ENCODE data around the gene ASCC3. TPM values are rescaled to one million over a fixed set of nuclear protein-coding genes. Genes with fewer than 3 reads are reported as not detected.

ASCC3 gene
- total and polyA plus RNA-seq, 2 experiments from 2014 or later: 92.9 to 129 TPM

DNA sequence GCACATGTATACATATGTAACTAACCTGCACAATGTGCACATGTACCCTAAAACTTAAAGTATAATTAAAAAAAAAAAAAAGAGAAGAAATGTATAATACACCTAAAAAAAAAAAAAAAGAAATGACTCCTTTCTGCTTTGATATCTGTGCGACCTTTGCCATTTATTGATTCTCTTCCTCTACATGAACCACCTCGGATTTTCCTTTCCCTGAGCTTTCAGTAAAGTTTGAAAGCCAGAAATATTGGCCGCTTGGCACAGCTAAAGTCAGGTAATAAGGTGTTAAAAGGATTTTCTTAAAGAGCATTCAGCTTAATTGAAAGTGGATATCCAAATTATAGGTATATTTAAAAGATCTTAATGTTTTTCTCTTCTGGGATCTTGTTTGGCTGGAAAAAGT, 12.6 kb upstream of the ASCC3 start:
- H3K9me3 Mint-ChIP-seq: peaks cover 43% of the 10 kb centered on the region
- H3F3A ChIP-seq (replicated peaks; ENCODE audit: low read depth): 0 out of 2 replicates have a peak, but pooled peaks cover 2% of the 10 kb centered on the region
- no peaks in the 10 kb centered on the region for H3K79me2 ChIP-seq (replicated peaks; ENCODE audit: insufficient read depth)
- H4K20me1 ChIP-seq (replicated peaks; ENCODE audit: insufficient read depth): no peaks in the 10 kb centered on the region
- H3K4me1 ChIP-seq (ENCODE audit: insufficient read depth): peaks cover 17% of the 10 kb centered on the region
- TF ChIP-seq ZNF114 (CRISPR knock-in tag; IDR thresholded peaks at IDR 0.05): no peak
- no peak for TF ChIP-seq EZH2phosphoT487 (IDR thresholded peaks at IDR 0.05; ENCODE audit: unreplicated experiment)
- no peak for TF ChIP-seq STAT1 (IDR thresholded peaks at IDR 0.05; ENCODE audit: unreplicated experiment)
- TF ChIP-seq, protein P1, sequence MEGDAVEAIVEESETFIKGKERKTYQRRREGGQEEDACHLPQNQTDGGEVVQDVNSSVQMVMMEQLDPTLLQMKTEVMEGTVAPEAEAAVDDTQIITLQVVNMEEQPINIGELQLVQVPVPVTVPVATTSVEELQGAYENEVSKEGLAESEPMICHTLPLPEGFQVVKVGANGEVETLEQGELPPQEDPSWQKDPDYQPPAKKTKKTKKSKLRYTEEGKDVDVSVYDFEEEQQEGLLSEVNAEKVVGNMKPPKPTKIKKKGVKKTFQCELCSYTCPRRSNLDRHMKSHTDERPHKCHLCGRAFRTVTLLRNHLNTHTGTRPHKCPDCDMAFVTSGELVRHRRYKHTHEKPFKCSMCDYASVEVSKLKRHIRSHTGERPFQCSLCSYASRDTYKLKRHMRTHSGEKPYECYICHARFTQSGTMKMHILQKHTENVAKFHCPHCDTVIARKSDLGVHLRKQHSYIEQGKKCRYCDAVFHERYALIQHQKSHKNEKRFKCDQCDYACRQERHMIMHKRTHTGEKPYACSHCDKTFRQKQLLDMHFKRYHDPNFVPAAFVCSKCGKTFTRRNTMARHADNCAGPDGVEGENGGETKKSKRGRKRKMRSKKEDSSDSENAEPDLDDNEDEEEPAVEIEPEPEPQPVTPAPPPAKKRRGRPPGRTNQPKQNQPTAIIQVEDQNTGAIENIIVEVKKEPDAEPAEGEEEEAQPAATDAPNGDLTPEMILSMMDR (conservative IDR thresholded peaks at IDR 0.05; ENCODE audit: low read depth in 2 of 2): no peak
- TF ChIP-seq JUNB (IDR thresholded peaks at IDR 0.05; ENCODE audit: unreplicated experiment): no peak
- TF ChIP-seq CREB1 (CRISPR knock-in tag; IDR thresholded peaks at IDR 0.05; ENCODE audit: low read depth): no peak
- TF ChIP-seq ZNF331 (CRISPR knock-in tag; IDR thresholded peaks at IDR 0.05; ENCODE audit: low read depth): no peak
- TF ChIP-seq POLR2AphosphoS5 (IDR thresholded peaks at IDR 0.05; ENCODE audit: low read depth): no peak
- no peak for TF ChIP-seq EZH2 (IDR thresholded peaks at IDR 0.05; ENCODE audit: low read depth, unreplicated experiment)
- TF ChIP-seq, protein P2, sequence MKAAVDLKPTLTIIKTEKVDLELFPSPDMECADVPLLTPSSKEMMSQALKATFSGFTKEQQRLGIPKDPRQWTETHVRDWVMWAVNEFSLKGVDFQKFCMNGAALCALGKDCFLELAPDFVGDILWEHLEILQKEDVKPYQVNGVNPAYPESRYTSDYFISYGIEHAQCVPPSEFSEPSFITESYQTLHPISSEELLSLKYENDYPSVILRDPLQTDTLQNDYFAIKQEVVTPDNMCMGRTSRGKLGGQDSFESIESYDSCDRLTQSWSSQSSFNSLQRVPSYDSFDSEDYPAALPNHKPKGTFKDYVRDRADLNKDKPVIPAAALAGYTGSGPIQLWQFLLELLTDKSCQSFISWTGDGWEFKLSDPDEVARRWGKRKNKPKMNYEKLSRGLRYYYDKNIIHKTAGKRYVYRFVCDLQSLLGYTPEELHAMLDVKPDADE (IDR thresholded peaks at IDR 0.05): no peak
- TF ChIP-seq, protein P3, sequence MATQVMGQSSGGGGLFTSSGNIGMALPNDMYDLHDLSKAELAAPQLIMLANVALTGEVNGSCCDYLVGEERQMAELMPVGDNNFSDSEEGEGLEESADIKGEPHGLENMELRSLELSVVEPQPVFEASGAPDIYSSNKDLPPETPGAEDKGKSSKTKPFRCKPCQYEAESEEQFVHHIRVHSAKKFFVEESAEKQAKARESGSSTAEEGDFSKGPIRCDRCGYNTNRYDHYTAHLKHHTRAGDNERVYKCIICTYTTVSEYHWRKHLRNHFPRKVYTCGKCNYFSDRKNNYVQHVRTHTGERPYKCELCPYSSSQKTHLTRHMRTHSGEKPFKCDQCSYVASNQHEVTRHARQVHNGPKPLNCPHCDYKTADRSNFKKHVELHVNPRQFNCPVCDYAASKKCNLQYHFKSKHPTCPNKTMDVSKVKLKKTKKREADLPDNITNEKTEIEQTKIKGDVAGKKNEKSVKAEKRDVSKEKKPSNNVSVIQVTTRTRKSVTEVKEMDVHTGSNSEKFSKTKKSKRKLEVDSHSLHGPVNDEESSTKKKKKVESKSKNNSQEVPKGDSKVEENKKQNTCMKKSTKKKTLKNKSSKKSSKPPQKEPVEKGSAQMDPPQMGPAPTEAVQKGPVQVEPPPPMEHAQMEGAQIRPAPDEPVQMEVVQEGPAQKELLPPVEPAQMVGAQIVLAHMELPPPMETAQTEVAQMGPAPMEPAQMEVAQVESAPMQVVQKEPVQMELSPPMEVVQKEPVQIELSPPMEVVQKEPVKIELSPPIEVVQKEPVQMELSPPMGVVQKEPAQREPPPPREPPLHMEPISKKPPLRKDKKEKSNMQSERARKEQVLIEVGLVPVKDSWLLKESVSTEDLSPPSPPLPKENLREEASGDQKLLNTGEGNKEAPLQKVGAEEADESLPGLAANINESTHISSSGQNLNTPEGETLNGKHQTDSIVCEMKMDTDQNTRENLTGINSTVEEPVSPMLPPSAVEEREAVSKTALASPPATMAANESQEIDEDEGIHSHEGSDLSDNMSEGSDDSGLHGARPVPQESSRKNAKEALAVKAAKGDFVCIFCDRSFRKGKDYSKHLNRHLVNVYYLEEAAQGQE (IDR thresholded peaks at IDR 0.05; ENCODE audit: unreplicated experiment): no peak
- peaks cover 18% of the 10 kb centered on the region; the same call in 2 of the 3 replicates for H3K4me1 Mint-ChIP-seq
- ATAC-seq (no peak), DNase-seq (ENCODE audit: low spot score) (no peak)
- H3K27ac Mint-ChIP-seq: no peak overlapping the region
- peaks cover 34% of the 10 kb centered on the region for H3K36me3 Mint-ChIP-seq (ENCODE audit: low read depth)
- H3K4me2 ChIP-seq: no peak overlapping the region
- H3K36me3 ChIP-seq (ENCODE audit: insufficient read depth): peaks cover 17% of the 10 kb centered on the region; the same call in 1 of the 2 replicates
- H3K9me2 ChIP-seq (ENCODE audit: insufficient read depth): no peaks in the 10 kb centered on the region; the same call in 1 of the 2 replicates
- H3K27me3 ChIP-seq (ENCODE audit: insufficient read depth): no peaks in the 10 kb centered on the region
- H2AFZ ChIP-seq: no peak overlapping the region
- peaks cover 2% of the 10 kb centered on the region for H3K27me3 Mint-ChIP-seq (ENCODE audit: insufficient read depth, low read depth, poor library complexity)
- no peak overlapping the region for H3K4me3 Mint-ChIP-seq
- no peak overlapping the region for H3K4me3 ChIP-seq
- no peak overlapping the region for H3K27ac ChIP-seq (ENCODE audit: low read depth)

All from GM23338 (cell line).